AG08396 (cell line): ENCODE results near the gene ASL.
"Not testable (repeated sequence)": the region's sequence is repeated elsewhere in the genome, so short reads cannot be mapped to it uniquely, and the experiment has no call there.

Source experiments
- DNase-seq: peaks from one replicate; pipeline ENCODE4 v3.0.0; 2012; ENCODE audit warnings: low spot score, mixed read lengths

The ASL gene

DNA sequence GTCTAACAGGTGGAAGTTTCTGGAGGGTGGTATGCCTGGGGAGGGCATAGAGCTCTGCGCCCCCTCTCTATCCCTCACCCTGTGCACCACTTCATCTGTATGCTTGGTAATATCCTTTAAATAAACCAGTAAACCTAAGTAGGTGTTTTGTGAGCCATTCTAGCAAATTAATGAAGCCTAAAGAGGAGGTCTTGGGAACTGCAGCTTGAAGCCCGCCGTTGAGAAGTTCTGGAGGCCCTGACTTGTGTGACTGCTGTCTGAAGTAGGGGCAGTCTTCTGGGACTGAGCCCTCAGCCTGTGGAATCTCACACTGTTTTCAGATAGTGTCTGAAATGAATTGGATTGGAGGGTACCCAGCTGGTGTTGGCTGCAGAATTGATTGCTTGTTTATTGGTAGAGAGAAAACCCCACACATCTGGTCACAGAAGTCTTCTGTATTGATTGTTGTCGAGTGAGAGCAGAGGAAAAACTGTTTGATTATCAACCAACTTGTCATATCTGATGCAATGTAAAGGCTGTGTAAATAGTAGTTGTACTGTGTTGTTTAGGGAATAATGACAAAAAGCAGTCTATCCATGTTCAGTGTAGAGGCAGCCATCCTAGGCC, 43.7 kb downstream of the ASL start:
- no peak for DNase-seq

- DNase-seq: no peak
These were observed 47.5 kb downstream of the ASL start for GRCh38 chr7:66123175-66123528.

GRCh38 chr7:66124569-66124861, 48.9 kb downstream of the ASL start:
- not testable (repeated sequence) for DNase-seq

DNA sequence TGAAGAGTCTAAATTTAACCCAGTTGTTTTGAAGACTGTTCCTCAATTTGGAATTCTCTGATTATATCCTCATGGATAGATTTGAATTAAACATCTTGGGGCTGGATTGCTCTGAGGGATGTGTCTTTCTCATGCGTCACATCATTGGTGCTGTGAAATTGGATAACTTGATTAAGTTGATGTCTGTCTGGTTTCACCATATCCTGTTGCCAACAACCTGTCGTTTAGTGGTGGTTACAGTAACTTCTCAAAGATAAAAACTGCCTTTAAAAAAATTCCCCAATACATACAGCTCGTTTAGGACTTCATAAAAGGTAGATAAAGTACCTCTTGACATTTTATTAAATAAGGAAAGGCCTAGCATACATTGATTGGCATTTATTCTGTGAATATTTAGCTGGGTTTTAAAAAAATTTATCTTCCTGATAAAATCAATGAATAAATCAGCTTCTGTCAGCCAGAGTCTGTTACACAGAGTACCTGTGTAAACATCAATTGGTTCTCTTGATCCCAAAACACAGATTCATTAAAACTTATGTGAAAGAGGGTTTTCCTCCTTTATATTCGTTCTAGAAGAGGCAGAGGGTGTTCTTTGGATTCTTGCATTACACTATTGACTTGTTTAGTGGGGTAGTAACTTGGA, 49.6 kb downstream of the ASL start:
- DNase-seq: no peak

DNA sequence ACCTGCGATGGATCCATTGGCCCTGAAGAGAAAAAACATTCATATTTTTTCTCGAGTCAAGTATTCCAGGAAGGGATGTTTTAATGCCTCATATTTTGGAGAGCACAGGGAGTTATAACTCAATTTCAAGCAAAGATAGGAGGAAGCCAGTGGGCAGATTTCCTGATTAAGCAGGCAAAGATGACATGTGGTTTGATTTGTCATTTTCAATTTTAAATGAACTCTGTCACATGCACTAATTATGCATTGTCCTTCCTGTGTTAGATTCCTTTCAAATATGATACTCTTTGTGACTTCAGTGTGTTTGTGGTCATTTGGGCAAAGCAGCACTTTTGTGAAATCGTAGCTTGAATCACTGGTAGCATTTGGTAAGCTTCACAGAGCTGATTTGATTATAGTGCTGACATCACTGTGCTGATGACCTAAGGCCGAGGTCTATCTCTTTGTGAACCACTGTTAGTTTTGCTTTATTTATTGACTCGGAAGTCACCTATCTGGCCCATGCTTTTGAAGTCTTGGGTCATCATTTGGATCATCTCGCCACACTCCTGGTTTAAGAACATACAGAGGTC, 50.2 kb downstream of the ASL start:
- DNase-seq: not testable (repeated sequence)

GRCh38 chr7:66127172-66127571, 51.6 kb downstream of the ASL start:
- DNase-seq: not testable (repeated sequence)

GRCh38 chr7:66138994-66139752, 63.6 kb downstream of the ASL start:
- no peak for DNase-seq

- DNase-seq: peak; percentile 57
These were observed 65.3 kb downstream of the ASL start for GRCh38 chr7:66140924-66141323.

GRCh38 chr7:66142334-66142733, 66.7 kb downstream of the ASL start:
- DNase-seq: no peak

GRCh38 chr7:66142996-66143395, 67.4 kb downstream of the ASL start:
- DNase-seq: no peak
